HL-60/S4 treated with phorbol 12-myristate 13-acetate at 8.2 ng/mL for 4 days and 3 days (cell line): ENCODE data around the gene ABCA1.

Source experiments
- in situ Hi-C: fragments of 300-500 bp; cut with MboI; formaldehyde crosslinking; loops from 2 replicates; pipeline ENCODE4 v1.15.0; 2022; ENCODE audit warnings: low sequenced_read_pairs

Gene ABCA1

DNA sequence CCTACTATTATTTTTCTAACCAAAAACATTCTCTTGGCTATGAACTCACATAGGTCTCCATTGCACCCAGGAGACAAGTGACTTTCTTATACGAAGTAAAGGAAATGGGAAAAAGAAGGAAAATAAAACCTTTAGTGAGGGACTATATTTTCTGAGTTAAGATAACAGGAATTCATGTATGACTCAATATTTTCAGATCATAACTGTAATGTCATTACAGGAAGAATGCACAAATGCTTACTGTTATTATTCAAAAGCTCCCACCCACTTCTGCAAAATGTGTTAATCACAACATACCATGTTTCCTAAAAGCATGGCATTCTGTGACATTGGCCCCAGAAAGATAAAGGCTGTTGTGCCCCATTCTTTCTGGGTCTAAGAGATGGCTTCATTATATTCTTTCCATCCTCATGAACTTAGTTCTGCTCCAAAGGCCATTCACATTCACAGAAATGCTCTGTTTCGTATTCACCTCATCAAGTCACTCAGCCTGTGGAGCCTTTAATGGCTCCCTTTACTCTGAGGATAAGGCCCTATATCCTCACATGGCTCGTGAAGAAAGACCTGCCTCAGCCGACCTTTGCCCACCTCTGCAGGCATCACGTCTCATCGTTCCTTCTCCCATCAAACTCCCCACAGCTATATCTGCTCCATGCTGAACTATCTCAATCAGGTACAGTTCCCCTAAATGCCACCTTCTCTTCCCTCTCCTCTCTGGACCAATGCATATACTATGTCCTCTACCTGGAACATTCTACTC, 77.0 kb downstream of the ABCA1 start:
- in situ Hi-C loops, result no loop called here

- in situ Hi-C loops, result no loop called here
Measured at GRCh38 chr9:104849023-104849422, 78.9 kb downstream of the ABCA1 start.

DNA sequence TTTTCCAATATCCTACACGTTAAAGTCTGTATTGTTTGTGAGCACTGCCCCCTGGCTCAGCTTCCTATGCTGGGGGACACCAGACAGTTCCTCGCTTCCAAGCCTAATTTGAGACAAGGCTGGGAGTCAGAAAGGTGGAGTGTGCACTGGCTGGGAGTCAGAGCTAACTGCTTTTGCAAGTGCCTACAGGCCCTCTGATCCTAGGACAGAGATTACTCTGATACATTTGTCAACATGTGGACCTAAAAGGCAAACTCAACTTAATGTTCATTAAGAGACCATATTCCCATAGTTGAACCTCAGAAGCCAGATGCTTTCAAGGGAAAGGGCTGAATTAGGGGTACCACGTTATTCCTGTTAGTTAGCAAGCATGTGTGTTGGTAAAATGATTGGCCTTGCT, 83.2 kb downstream of the ABCA1 start:
- in situ Hi-C loops, result no loop called here

GRCh38 chr9:104843644-104844240, 84.2 kb downstream of the ABCA1 start:
- in situ Hi-C loops, result no loop called here

GRCh38 chr9:104842698-104843097, 85.3 kb downstream of the ABCA1 start:
- in situ Hi-C loops, result no loop called here

DNA sequence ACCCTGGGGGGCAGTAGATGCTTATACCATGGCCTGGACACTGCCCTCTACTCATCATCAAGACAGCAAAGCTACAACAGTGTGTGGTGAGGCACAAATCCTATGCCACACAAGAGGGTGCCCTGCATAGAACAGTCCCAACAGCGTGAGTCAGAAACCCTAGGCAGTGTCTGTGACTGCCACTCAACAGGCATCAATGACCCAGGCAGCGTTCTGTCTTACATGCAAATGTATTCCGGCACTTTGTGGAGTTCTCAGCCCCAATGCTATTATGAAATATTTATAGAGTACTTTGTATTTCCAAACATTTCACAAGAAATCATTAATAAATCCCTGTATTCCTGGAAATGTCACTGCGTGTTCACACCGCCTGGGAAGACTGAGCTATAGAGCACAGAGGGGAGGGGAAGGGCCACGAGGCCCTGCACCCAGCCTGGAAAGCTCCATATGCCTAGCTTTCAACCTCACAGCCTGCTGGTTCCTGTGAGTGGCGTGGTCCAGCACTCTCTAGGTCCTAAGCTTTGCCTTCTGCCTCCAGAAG, 86.3 kb downstream of the ABCA1 start:
- in situ Hi-C loops, result no loop called here

- in situ Hi-C loops, result no loop called here
Measured at GRCh38 chr9:104838958-104839357, 89.0 kb downstream of the ABCA1 start.

GRCh38 chr9:104836767-104837166, 91.2 kb downstream of the ABCA1 start:
- in situ Hi-C loops, result no loop called here

GRCh38 chr9:104836235-104836634, 91.7 kb downstream of the ABCA1 start:
- in situ Hi-C loops, result no loop called here

DNA sequence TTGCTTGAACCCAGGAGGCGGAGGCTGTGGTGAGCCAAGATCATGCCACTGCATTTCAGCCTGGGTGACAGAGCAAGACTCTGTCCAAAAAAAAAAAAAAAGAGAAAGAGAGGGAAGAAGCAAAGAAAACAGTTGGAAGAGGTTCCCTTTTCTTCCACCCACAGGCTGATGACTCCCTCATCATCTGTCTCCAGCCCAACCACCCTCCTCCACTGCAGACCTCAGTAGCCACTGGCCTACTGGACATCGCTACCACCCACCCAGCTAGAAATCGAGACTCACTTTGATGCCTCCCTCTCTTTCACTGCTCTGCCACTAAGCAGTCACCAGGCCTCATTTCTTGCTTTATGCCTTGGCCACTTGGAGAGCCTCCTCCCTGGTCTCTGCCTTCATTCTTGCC, 92.8 kb downstream of the ABCA1 start:
- in situ Hi-C loops, result no loop called here

- in situ Hi-C loops, result no loop called here
Measured at GRCh38 chr9:104833696-104834095, 94.3 kb downstream of the ABCA1 start.

- in situ Hi-C loops, result no loop called here
Measured at GRCh38 chr9:104831681-104832080, 96.3 kb downstream of the ABCA1 start.

DNA sequence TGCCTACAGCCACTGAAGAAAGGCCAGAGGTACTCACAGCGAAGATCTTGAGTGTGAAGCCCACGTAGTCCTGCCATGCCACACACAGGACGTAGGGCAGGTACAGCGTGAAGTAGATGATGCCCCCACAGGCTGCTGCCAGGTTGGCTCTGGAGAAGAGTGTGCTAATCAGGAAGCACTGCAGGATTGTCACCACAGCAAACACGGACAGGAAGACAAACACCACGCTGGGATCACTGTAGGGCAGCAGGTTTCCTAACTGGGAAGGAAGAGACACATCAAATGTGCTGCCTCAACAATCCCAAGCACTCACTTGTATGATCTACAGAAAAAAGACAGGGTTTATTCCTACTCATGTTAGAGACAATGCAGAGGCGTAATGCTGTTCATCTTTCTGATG, 101.0 kb downstream of the ABCA1 start:
- in situ Hi-C loops, result no loop called here

GRCh38 chr9:104826079-104826775, 101.7 kb downstream of the ABCA1 start:
- in situ Hi-C loops, result no loop called here

- in situ Hi-C loops, result no loop called here
Measured at GRCh38 chr9:104820336-104820735, 107.6 kb downstream of the ABCA1 start.

GRCh38 chr9:104819033-104819432, 108.9 kb downstream of the ABCA1 start:
- in situ Hi-C loops, result no loop called here

GRCh38 chr9:104817437-104817836, 110.5 kb downstream of the ABCA1 start:
- in situ Hi-C loops, result no loop called here

- in situ Hi-C loops, result no loop called here
Measured at GRCh38 chr9:104815851-104816565, 111.9 kb downstream of the ABCA1 start.

- in situ Hi-C loops, result no loop called here
Measured at GRCh38 chr9:104810421-104811339, 117.3 kb downstream of the ABCA1 start.

- in situ Hi-C loops, result no loop called here
Measured at GRCh38 chr9:104808035-104808614, 119.8 kb downstream of the ABCA1 start.
